GM18499 (cell line): ENCODE measurements around the gene DLG5.

Experiments used
- ATAC-seq: cut with Tn5 transposase; IDR thresholded peaks from one replicate; pipeline ENCODE4 v1.9.1; 2021; ENCODE audit warnings: moderate number of reproducible peaks; ENCODE audit not compliant: insufficient read depth, unreplicated experiment

DLG5 gene

DNA sequence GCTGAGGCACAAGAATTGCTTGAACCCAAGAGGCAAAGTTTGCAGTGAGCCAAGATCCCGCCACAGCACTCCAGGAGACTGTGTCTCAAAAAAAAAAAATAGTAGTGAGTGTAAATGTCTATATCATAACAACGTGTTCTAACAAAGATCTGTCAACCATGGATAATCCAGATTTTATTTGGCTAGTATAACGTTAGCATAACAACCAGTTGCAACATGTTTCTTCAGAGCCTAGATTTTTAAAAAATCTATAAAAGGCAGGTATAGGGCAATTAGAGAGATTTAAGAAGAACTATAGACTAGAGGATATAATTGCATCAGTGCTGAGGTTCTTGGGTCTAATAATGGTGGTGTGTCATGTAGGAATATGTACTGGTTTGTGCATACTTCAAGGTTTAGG lies 30.5 kb downstream of the DLG5 start:
- ATAC-seq, result no peak

DNA sequence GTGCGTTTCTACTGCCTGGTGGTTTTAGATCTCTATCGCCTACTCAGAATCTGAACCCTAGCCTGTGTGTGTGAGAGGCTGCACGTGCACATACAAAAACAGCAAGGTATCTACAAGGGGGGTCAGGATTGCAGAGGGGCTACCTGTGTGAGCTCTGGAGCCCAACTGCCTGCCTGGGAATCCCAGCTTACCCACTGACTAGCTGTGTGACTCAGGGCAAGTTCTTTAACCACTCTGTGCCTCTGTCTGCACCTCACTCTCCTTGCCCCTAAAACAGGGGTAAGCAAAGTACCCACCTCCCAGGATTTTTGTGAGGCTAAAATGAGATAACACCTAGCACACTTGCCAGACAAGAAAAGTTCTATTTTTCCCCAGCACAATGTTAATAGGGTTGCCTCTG lies 32.5 kb downstream of the DLG5 start:
- ATAC-seq, result no peak

DNA sequence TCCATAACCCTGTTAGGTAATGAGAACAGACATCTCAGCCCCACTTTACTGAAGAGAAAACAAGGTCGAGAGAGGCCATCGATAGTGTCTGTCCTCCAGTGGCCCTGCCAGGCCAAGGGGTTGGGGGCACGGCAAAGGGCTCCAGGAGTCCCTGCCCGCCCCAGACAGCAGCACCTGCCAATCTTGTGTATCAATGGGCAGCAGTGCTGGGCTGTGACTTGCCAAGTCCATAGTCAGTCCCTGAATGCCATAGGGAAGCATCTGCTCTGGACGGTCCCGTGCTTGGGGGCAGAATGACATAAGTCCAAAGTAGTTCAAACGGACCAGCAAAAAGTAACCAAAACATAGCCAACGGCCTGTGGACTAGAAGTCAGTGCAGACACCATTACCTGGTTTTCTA lies 33.2 kb downstream of the DLG5 start:
- ATAC-seq, result no peak

DNA sequence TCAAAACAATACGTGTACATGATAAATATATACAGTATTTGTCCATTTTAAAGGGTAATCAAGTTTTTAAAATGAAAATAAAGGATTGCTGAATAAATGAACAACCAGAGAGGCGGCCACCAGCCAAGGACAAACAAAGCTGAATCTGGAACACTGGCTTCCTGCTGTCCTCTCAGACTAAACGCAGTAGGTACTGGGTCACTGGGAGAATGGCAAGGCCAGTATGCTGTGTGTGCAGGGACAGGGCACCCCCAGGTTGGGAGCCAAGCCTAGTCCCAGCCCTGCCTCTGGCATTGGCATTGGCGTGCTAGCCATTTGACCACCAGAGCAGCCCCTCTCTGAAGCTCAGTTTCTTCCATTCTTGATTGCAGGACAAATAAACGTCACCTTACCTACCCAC lies 33.8 kb downstream of the DLG5 start:
- ATAC-seq, result no peak

DNA sequence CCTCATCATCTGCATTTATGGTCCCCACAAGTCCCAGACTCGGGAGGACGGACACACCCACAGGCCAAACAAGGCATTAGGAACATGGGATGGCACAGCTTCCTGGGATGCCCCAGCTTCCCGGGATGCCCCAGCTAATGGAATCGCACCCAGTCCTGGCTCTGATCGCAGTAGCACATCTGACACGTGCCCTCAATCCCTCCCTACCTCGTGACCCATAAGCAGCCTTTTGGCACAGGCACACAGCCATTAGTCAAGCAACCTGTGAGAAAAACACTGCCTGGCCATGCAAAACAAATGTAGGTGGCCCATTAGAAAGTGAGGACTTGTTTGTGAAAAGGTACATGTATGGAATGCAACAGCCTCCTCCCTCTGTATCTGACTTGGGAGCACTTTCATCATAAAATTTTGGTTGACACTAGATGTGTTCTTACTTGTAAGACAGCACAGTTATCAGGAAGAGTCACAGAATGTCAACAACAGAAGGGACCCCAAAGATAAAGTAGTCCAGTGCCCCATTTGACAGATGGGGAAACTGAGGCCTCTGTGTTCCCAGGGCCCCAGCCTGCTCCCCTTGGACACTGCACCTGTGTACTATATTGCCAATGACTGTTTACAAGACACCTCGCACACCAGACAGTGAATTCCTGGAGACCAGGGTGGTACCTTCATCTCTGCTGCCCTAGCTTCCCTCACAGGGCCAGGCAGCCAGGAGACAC lies 34.4 kb downstream of the DLG5 start:
- no peak for ATAC-seq

DNA sequence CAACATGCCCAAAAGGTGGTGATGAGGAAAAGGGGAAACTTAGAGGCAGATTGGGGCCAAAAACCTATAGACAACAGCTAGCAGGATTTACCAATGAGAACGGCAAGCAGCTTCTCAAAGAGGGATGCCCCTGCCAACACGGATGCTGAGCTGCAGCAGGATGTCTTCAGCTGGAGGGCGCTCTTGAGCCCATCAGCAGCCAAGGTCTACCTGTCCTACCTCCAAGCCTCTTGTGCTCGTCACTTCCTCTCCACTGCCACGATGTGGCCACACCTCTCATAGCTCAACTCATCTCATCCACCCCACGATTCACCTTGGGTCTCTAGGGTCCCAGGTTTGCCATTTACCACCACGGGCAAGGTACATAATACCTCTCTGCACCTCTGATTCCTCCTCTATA lies 36.5 kb downstream of the DLG5 start:
- ATAC-seq, result no peak

DNA sequence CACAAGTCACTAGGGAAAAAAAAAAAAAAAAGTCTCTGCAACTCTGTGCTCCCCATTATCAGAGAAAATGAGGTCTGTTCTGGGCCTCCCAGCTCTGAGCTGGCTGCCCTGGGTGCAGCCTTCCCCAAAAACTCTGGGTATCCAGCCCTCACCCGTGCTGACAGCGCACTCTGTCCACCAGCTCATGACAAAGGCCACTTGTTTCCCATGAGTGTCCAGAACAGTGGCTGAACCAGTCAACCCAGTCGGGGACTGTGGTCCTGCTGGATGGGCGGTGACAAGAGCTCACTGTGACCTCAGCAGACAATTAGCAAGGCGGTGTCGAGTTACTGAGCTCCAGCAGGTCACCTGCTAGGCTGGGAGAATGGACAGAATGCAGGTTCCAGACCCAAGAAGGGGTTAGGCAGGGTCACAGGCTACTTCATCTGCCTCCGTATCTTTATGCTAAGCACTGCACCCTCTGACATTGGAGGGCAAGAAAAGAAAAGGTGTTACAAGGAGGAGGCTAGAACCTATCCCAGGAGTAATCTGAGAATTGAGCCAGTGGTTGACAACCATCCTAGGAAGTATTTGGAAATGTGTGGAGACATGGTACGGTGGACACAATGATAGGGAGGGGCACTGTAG lies 37.2 kb downstream of the DLG5 start:
- ATAC-seq, result no peak

DNA sequence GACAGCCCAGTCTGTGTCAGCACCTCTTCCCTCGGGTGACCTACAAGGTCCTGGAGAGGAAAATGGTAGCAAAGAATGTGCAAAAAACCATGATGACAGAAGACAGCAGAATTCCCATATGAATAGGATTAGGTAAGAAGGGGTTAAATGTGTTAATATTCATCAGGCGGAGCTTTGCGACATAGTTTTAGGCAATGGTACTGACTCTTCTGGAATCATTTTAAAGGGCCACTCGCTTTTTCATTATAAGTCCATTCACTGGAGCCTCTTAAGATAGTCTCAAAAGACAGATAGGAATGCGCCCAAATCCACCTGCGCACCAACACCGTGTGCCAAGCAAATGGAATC lies 38.2 kb downstream of the DLG5 start:
- no peak for ATAC-seq

DNA sequence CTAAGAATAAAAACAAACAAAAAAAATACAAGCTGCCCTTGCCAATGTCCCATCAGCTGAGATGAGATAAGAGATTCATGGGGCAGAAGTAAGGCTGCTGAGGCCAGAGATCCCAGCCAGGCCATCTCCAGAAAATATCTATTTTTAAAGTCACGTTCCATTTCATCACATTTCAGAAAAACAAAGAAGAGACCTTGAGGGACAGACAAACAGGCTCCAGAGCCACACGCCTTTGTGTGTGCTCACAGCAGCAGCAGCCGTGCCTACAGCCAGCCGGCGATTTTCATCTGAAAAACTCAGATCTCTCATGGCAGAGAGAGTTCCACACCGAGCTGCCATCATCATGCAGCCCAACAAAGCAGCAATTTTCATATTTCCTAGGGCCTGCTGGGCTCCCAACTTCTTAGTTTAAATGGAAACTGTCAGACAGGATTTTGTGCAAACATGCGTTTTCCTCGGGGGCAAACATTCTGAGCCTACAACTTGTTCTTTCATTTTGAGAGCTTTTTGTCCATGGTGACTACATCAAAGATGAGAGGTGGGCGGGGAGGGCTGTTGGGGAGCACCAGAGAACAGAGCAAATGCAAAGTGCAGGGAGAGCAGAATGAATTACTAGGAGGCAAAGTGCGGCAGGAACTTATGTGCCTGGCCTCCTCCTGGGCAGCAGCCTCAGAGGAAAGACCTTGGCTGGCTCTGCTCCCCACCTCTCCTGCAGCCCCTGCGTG lies 38.8 kb downstream of the DLG5 start:
- ATAC-seq, result no peak

DNA sequence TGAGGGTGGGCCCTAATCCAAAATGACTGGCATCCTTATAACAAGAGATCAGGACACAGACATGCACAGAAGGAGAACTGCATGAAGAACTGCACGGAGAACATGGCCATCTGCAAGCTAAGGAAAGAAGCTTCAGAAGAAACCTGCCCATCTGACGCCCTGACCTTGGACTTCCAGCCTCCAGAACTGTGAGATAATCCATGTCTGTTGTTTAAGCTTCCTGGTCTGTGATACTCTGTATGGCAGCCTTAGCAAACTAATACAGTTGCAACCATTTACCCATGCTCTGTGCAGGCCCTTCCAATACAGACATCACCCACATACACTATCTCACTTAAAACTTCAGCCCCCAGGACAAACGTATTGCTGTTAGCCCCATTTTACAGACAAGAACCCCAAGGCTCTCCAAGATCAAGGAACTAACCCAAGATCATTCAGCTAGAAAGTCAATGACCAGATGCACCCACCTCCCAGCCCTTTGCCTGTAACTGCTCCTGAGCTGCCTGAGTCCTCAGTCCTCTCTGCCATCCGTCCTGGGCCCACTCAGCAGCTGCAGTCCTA lies 39.7 kb downstream of the DLG5 start:
- ATAC-seq, result no peak

DNA sequence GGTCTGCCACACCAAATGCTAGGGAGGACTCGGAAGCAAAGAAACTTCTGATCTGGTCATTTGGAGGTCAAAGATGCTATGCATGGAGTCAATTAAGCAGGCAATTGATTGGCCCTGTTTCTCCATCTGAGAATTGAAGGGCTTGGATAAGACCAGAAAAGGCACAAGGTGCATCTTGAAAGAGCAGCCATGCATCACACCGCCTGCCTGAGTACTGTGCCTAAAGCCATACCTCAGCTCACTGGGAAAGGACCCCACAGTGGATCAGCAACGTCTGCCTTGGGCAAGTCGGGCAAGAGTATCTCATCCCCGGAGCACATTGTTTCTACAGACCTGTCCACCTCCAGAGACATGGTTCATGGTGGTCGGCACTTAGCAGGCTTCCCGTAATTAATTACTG lies 42.4 kb downstream of the DLG5 start:
- ATAC-seq, result no peak

DNA sequence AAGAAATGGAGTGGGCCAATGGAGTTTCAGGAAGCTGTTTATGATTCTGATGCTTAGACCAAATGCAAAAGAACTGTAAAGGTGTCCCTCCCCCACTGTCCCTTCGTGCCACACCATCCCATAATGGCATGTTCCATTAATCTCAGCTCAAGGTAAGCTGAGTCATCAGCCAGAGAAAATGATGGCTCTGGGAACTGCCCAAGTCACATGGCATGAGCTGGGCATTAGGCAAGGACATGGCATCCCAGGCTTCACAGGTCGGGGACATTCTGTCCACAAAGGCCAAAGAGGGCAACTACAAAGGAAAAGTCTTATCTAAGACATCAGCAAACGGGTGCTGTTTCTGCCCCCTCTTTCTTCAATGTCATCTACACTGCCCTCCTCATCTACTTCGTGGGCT lies 44.9 kb downstream of the DLG5 start:
- no peak for ATAC-seq

DNA sequence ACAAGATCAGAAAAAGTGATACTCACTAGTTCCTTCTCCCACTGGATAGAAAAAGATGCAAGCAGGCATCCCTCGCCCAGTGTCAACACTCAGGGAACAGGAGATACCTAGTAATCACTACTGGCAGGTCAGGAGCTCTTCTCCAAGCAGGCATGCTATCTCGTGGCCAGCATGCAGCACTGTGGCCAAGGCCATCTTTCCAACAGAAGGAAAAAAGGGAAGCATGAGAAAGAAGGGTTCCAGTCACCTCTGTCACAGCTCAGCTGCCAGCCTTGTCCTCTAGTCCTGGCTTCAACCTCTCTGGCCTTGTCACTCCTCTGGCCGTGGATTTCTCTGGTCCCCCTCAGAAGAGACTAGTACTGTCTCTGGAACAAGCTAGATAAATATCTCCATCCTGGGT lies 45.3 kb downstream of the DLG5 start:
- ATAC-seq, result no peak

DNA sequence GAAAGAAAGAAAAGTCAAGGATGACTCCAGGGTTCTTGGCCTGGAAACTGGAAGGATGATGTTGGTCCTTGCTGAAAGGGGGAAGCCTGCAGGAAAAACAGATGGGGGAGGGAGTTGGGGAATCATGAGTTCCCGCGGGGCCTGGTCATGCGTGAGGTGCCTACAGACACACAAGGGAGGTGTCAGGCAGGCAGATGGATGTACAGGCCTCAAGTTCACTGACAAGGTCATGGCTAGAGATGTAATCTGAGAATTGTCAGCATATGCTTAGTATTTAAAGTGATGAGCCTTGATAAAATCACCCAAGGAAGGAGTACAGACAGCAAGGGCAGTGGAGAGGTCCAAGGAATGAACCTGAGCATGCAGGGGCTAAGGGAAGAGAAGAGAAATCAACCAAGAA lies 46.8 kb downstream of the DLG5 start:
- no peak for ATAC-seq

DNA sequence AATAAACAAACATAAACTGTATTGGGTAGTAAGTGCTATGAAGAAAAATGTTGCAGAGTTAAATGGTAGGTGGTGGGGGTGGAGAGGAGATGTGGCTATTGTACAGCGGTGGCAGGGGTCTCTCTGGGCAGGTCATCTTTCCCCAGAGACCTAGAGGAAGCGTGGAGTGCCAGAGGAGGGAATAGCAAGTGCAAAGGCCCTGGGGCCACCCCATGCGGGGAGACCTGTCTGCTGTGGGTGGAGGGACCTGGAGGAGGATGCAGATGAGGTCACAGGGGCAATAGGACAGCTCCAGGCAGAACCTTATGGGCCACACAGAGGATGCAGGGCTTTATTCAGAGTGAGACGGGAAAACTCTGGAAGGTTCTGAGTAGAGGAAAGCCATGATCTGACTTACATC lies 47.5 kb downstream of the DLG5 start:
- no peak for ATAC-seq

DNA sequence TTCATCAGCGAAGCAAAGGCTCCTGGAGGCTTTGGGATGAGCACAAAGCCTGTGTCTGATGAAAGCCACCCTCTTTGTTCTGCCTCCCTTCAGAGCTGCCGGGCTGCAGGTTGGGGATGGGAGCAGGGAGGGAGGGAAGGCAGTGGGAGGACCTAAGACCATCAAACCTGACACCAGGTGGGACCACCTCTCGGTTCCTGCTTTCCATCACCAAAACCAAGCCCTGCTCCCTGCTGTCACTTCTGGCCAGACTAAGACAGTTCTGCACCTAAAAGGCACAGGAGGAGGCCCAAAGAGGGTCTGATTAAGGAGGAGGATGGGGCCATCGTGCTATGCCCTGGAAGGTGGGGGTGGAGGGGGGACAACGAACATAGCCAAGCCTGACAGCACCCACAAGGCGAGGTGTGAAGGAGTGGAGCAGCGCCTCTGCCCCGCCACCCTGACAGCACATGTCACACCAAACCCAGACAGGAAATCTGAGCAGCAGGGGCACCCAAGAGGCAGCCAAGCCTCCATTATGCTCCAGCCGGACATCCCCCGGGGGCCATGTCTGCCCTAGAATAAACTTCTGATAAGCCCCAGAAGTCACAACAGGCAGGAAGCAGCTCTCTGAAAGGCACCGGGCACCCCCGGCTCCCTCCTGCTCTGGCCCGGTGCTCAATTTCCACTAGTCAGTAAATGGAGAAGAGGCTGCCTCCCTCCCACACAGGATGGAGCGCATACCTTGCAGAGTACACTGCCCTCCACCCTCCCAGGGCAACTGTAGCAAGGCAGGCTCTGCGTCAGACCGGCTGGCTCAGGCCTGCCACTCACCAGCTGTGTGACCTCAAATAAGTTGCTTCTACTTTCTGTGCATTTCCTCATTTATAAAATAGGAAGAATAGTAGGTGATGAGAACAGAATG lies 48.9 kb downstream of the DLG5 start:
- ATAC-seq, result no peak

DNA sequence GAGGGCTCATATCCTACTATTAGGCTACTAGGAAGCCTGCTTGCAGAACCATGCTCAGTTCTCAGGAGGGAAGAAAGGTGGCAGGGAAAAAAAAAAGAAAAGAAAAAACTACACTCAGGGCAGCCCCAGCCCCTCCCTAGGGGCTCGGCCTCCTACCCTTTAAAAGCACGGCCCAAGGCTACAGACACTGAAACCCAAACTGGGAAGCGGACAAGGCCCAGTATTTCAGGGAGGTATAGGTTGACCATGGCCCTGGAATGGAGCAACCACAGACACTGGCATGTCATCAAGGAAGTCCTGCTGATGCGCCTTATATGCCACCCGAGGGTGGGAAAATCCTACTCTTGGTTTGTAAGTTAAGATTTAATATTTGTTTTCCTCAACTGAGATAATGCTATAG lies 50.8 kb downstream of the DLG5 start:
- no peak for ATAC-seq

DNA sequence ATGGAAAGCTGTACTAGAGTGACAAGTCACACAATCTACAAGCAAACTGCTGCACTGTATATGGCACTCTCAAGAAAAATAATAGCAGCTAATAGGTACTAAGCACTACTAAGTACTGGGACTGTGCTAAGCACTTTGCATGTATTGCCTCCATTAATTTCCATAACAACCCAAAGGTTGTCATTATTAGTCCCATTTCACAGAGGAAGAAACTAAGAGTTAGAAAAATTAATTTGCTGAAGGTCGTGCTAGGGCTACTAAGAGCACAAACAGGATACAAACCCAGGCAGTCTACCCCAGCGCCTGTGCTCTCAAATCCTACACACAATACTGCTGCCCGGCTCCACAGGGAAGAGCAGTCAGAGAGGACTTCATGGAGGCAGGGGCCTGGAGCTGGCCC lies 51.7 kb downstream of the DLG5 start:
- ATAC-seq, result no peak

DNA sequence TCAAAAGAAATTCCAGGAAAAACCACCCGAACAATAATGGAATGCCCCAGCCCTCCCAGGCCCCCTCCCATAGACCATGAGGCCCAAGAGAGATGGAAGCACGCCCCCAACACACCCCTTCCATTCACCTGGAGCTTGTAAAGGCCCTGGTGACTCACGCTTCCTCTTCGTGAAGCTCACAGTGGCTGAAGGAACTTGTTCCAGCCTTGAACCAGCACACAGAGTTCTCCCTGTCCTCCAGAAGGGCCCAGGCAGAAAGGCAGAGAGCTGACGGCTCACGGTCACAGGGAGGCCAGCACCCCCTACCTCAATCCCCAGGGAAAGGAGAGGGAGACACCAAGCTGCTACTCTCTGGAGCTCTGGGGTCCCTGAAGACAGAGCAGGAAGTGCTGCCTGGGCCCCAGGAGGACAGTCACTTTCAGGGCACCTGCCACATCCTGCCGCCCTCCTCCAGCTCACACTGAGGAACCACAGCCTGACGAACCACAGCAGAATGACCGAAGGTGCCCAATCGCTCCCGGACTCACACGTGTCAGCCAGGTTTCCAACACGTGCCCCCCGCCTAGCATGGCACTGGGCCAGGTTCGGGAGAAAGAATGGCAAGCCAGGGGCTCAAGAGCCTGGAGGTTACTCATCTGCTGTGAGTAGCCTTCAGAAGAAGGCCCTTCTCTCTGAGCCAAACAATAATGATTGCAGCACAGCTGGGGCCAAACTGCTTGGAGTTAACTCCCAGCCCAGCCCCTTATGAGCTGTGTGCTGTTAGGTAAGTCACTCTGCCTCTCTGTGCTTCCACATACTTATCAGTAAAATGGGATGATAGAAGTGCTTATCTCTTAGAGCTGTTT lies 52.8 kb downstream of the DLG5 start:
- peak; percentile 79 for ATAC-seq
